PC-3 (cell line): ENCODE results near the gene MOK.

Experiments
- EZH2 ChIP-seq: fragments of 300-600 bp; sonication (generic); IDR thresholded peaks from one replicate; pipeline ENCODE4 v1.6.1; 2017; ENCODE audit warnings: antibody characterized with exemption, mild to moderate bottlenecking, low read length; ENCODE audit not compliant: unreplicated experiment
- EZH2phosphoT487 ChIP-seq: fragments of 300-600 bp; sonication (generic); IDR thresholded peaks from 2 replicates; pipeline ENCODE4 v1.6.1; 2018; ENCODE audit warnings: mild to moderate bottlenecking, antibody characterized with exemption, low read length, borderline replicate concordance
- TF ChIP-seq, protein P1 (sequence below): fragments of 300-600 bp; sonication (generic); conservative IDR thresholded peaks from 2 replicates; pipeline ENCODE4 v1.5.1; 2017; ENCODE audit warnings: antibody characterized with exemption, low read depth, mild to moderate bottlenecking, low read length

- TF ChIP-seq, protein P1, sequence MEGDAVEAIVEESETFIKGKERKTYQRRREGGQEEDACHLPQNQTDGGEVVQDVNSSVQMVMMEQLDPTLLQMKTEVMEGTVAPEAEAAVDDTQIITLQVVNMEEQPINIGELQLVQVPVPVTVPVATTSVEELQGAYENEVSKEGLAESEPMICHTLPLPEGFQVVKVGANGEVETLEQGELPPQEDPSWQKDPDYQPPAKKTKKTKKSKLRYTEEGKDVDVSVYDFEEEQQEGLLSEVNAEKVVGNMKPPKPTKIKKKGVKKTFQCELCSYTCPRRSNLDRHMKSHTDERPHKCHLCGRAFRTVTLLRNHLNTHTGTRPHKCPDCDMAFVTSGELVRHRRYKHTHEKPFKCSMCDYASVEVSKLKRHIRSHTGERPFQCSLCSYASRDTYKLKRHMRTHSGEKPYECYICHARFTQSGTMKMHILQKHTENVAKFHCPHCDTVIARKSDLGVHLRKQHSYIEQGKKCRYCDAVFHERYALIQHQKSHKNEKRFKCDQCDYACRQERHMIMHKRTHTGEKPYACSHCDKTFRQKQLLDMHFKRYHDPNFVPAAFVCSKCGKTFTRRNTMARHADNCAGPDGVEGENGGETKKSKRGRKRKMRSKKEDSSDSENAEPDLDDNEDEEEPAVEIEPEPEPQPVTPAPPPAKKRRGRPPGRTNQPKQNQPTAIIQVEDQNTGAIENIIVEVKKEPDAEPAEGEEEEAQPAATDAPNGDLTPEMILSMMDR: no peak
- TF ChIP-seq EZH2 (no peak), EZH2phosphoT487 (no peak)
Observed at GRCh38 chr14:102212356-102212755, 92.6 kb downstream of the MOK start.
